ENCODE data around the gene ME1.
"Not testable (repeated sequence)": the region's sequence is repeated elsewhere in the genome, so short reads cannot be mapped to it uniquely, and the experiment has no call there.

ME1 gene

DNA sequence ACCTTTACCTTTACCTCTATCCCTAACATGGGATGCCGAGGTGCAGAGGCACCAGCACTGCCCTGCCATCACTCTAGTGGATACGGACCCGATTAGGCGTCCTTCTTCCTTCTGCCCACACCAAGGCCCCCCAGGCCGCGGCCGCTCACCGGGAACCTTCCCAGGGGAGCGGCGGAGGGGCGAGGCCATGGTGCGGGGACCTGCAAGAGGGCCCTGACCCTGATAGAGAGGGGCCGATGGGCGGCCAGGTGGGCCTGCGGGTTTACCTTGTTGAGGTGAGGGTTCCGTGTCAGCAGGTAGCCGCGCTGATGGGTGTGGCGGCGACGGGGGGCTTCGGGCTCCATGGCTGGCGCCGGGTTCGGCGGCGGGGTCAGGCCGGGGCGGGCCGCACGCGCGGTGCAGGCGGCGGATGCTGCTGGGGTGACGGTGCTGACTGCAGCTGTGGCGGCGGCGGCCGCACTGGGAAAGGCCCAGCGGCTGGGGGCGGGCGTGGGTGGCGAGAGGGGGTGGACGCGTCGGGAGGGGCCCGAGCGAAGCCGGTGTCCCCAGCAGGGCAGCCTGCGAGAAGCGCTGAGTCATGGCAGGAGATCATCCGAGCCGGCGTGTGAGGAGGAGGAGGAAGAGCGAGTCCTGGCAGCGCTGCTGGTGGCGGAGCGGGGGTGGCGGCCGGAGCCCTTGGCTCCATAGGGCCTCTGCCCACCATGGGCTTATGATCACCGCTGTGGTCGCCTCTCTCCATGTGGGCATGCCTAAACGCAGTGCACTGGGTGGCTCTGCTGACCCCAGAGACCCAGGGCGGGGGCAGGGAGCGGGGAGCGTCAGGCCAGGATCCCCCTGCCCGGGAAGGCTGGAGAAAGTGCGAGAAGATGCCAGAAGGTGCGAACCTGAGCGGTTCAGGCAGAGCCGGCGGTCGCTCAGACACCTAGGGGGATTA lies at the start of gene ME1:
TSS of gene ME1 (minus strand) at position 441 of the 934 bp plus-strand sequence. CDS start at position 344, 97 bp downstream.
- DNase-seq: no peak

GRCh38 chr6:83480470-83480869 lies 49.6 kb upstream of the ME1 start:
- no peak for DNase-seq

DNA sequence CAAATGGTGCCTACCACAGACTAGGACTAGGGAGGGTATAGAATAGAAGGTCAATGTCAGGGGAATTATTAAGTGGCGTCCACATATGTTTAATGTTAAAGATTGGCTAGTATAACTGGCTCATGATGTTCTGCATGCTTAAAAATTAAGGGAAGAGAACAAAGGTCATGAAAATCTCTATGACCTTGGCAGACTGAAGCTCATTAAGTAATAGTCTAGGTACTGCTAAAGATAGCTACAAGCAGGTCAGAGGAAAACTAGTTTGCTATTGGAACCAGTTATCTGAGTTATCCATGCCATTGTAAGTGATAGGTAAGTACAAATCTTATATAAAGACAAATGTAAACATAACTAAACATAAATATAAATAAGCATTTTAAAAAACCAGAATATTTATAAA lies 48.5 kb upstream of the ME1 start:
- no peak for DNase-seq

DNA sequence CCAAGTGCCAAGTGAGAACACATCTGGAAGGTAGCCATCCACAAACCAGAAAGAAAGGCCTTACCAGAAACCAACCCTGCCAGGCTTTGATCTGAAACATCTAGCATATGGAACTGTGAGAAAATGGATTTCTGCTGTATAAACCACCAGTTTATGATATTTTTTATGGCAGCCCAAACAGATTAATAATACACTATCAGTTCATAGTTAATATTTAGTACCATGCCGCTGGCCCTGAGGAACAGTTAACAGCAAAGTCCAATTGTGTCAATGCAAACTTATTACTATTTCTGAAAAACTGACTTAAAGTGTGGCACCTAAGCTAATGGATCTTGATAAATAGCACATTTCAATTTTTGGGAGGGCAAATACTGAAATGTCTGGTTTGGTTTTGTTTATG lies 46.1 kb upstream of the ME1 start:
- DNase-seq: no peak

DNA sequence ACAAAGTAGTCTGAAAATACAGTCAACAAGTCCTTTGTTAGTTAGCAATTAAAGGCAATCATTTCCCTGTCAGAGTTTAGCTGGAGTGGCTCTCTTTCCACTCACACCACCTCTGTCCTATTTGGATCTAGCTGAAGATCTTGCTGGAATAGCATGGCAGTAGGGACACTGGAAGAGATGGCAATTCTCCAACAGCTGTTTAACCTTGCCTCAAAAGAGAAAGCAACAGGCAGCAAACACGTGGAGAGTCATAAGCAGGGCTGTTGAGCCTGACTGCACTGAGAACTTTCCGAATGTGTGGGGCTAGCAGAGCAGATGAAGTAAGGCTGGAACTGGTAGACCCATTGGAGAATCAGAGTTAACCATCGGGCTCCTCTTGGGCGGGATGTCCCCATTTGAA lies 43.5 kb upstream of the ME1 start:
- DNase-seq: no peak

GRCh38 chr6:83472767-83473166 lies 41.9 kb upstream of the ME1 start:
- DNase-seq: no peak

GRCh38 chr6:83470587-83470986 lies 39.7 kb upstream of the ME1 start:
- no peak for DNase-seq

DNA sequence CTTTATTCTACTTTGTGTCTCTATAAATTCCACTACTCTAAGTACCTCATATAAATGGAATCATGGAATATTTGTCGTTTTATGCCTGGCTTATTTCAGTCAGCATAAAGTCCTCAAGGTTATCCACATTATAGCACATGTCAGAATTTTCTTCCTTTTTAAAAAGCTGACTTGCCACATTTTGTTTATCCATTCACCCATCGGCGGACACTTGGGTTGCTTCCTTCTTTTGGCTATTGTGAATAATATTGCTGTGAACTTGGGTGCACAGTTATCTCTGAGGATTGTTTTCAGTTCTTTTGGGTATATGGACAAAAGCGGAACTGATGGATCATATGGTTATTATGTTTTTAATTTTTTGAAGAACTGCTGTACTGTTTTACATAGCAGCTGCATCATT lies 39.1 kb upstream of the ME1 start:
- DNase-seq: no peak

DNA sequence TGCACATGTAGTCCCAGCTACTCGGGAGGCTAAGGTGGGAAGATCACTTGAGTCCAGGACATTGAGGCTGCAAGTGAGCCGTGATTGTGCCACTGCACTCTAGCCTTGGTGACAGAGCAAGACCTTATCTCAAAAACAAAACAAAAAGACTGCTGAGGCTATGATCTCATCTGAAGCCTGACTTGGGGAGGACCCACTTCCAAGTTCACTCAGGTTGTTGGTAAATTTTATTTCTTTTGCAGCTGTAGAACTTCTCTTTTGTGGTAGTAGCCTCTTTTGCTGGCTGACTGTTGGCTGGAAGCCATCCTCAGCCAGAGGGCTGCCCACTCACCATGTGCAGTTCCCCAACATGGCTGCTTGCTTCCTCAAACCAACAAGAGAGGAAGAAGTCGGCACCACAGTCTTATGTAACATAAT lies 36.8 kb upstream of the ME1 start:
- no peak for DNase-seq

DNA sequence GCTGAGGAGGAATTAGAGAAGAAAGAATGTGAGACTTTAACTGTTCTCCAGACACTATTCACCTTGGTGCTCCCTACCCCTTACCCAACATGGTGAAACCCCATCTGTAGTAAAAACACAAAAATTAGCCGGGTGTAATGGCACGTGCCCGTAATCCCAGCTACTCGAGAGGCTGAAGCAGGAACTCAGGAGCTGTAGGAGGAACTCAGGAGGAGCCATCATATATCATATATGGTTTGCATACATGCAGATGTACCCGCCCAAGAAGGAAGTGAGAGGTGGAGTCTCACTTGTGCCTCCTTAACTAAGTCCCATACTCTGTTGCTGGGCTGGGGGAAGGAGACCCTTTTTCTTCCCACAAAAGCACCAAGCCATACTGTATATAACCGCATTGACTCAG lies 35.5 kb upstream of the ME1 start:
- no peak for DNase-seq

- DNase-seq: no peak
Observed at GRCh38 chr6:83464381-83465140, 33.7 kb upstream of the ME1 start.

GRCh38 chr6:83463886-83464285 lies 33.0 kb upstream of the ME1 start:
- DNase-seq: no peak

DNA sequence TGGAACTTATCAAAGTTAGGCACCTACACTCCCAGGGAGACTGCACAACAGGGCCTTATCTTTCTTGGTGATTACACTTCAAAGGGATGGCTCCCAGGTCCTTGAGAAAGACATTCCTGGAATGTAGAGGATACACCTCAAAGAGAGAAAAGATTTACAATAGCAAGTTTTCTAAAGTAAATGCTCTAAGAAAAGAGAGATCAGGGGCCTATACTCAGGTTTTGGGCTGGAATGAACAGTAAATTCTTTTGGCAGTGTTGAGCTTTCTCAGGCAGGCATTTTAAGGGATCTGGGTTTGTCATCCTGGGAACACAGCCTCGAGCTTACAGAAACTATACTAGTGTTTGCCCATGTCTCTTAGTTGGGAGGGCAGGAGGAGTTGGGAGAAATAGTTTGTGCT lies 31.7 kb upstream of the ME1 start:
- no peak for DNase-seq

DNA sequence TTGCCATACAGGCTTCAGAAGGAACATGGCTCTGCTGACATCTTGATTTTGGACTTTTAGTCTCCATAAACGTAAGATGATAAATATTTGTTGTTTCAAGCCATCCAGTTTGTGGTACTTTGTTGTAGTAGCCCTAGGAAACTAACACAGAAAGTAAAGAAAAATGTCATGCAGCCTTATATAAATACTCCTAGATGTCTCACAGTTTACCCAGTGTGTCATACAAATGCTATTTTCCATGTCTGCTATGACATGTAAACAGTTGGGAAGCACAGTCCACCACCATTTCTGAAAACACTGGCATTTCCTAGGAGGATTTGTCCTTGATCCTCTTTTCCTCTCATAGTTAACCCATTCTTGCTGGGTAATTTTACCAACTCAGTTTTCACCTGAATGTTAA lies 30.6 kb upstream of the ME1 start:
- no peak for DNase-seq

DNA sequence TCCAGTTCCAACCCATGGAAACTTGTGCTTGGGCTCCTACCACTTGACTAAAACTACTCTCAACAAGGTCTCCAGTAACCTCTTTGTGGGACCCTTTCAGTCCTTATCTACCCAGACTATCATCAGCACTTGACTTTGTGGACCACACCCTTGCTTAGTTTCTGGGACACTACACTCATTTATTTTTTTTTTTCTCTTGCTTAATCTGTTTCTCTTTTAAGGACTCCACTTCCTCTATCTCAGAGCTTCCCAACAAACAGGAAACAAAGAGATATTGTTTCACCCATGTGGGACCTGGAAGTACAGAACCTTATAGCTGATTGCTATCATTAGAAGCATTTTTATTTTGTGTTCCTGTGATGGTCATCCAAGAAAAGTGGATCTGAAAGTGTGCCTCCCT lies 28.8 kb upstream of the ME1 start:
- no peak for DNase-seq

DNA sequence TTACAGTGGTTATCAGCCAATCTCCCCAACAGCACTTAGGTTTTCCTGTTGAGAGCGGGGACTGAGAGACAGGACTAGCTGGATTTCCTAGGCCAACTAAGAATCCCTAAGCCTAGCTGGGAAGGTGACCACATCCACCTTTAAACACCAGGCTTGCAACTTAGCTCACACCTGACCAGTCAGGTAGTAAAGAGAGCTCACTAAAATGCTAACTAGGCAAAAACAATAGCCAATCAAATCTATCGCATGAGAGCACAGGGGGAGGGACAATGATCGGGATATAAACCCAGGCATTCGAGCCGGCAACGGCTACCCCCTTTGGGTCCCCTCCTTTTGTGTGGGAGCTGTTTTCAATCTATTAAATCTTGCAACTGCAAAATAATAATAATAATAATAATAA lies 19.2 kb upstream of the ME1 start:
- DNase-seq: not testable (repeated sequence)

- not testable (repeated sequence) for DNase-seq
Observed at GRCh38 chr6:83444086-83444699, 13.3 kb upstream of the ME1 start.

DNA sequence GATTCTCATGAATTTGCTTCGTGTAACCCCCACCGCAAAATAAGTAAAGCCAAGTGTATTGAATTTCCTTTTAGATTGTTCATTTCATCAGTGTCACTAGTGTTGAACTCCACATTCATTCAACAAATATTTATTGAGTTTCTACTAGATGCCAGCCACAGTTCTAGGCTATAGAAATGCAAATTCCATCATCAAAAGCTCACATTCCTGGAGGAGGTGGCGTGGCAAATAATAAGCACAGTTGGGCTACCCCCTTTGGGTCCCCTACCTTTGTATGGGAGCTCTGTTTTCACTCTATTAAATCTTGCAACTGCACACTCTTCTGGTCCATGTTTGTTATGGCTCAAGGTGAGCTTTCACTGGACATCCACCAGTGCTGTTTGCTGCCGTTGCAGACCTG lies 12.7 kb upstream of the ME1 start:
- DNase-seq: no peak

GRCh38 chr6:83442752-83443151 lies 11.9 kb upstream of the ME1 start:
- no peak for DNase-seq

DNA sequence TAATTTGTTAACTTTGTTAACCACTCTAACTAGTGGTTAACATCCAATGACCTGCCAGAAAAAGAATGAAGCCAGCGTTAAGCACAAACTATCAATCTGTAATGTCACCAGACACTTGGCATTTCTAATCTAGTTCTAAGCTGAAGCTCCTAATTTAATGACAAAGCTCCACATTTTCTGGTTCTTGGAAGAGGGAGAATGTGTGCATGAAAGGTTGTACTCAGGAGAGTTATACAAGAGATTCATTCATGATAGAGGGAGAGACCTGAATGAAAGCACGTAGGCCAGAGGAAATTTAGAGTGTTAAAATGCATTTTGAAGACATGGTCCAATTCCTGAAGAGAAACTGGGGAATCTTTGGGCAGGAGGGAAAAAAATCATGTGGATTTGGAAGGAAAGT lies 8.3 kb upstream of the ME1 start:
- DNase-seq: no peak

GRCh38 chr6:83436674-83437073 lies 5.8 kb upstream of the ME1 start:
- DNase-seq: no peak

DNA sequence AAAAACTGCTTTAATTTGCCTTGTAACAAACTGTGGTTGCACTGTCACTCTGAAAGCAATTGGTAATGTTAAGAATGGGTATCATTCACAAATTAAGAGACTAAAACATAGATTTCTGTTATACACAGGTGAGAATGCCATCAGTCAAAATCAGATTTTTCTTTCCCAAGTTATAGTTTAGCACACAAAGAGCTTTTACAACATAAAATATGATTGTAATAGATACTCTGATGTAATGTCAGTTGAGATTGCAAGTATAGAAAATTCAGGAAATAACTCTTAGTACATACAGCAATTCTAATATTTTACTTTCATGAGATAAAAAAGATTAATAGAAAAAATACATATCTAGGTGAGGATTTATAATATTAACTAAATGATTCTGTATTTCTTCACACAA lies 2.3 kb upstream of the ME1 start:
- no peak for DNase-seq

GRCh38 chr6:83432636-83433035 lies 1.8 kb upstream of the ME1 start:
- no peak for DNase-seq
